Measurements from ENCODE around the gene HSFX3. TPM values are rescaled to one million over a fixed set of nuclear protein-coding genes. Genes with fewer than 3 reads are reported as not detected.
"Not testable (repeated sequence)": the region's sequence is repeated elsewhere in the genome, so short reads cannot be mapped to it uniquely, and the experiment has no call there.

Gene HSFX3
- total RNA-seq, 1 experiment from 2014 or later: not detected

DNA sequence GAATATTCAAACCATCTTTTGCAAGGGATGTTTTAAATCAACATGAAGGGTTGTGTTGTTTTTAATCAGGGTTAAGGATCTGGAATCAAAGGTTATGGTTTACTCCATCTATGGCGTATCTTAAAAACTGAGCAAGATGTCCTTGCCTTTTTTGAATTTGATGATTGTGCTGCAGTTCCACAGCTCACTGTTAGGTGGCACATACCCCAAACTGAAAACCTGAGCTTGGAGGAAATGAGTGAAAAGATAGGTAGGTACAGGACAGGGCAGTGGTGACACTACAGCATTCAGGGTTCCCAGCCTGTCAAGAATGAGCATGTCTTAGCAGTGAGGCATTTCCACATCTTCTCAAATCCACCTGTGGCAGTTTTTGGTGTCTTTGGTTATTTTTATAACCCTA is 22.0 kb downstream of the HSFX3 start:
- no peak overlapping the region for H3K23ac ChIP-seq (ENCODE audit: insufficient read length, low read depth, low read length)
- no peak overlapping the region for H3K56ac ChIP-seq (ENCODE audit: insufficient read length, low read depth, low read length)
- H2AK5ac ChIP-seq (ENCODE audit: insufficient read length, low read length): no peak overlapping the region
- no peak overlapping the region for H3T11ph ChIP-seq (ENCODE audit: low read length)
- Mint-ChIP-seq H3K27ac (no peak overlapping the region), H3K36me3 (ENCODE audit: insufficient read depth in 1 of 3, low read depth in 3 of 3) (peaks cover 0 to 7% (median 3%) of the 10 kb centered on the region in 3 experiments; a peak in 6 of 7 replicates), H3K27me3 (ENCODE audit: low read depth) (no peaks in the 10 kb centered on the region), H3K4me3 (no peak overlapping the region), H3K4me1 (peaks cover 4 to 8% of the 10 kb centered on the region in 2 experiments; a peak in 3 of 4 replicates), H3K9me3 (peaks cover 57 to 58% of the 10 kb centered on the region in 2 experiments)
- 0 out of 2 replicates have a peak, but pooled peaks cover 4% of the 10 kb centered on the region for H3K4me1 ChIP-seq (ENCODE audit: insufficient read depth, low read length)
- H3K4me2 ChIP-seq (ENCODE audit: insufficient read depth, insufficient read length, low read length): no peak overlapping the region
- H3K27ac ChIP-seq (ENCODE audit: insufficient read length, low read depth, low read length): no peak overlapping the region
- no peak overlapping the region for H3K14ac ChIP-seq (ENCODE audit: insufficient read depth, low read length)
- H4K8ac ChIP-seq (replicated peaks; ENCODE audit: insufficient read length, low read depth, low read length): no peak overlapping the region
- TF ChIP-seq, protein P1, sequence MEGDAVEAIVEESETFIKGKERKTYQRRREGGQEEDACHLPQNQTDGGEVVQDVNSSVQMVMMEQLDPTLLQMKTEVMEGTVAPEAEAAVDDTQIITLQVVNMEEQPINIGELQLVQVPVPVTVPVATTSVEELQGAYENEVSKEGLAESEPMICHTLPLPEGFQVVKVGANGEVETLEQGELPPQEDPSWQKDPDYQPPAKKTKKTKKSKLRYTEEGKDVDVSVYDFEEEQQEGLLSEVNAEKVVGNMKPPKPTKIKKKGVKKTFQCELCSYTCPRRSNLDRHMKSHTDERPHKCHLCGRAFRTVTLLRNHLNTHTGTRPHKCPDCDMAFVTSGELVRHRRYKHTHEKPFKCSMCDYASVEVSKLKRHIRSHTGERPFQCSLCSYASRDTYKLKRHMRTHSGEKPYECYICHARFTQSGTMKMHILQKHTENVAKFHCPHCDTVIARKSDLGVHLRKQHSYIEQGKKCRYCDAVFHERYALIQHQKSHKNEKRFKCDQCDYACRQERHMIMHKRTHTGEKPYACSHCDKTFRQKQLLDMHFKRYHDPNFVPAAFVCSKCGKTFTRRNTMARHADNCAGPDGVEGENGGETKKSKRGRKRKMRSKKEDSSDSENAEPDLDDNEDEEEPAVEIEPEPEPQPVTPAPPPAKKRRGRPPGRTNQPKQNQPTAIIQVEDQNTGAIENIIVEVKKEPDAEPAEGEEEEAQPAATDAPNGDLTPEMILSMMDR (conservative IDR thresholded peaks at IDR 0.05): peak; percentile 49
- no peaks in the 10 kb centered on the region for H3K23me2 ChIP-seq (ENCODE audit: insufficient read length, low read depth, low read length, poor library complexity, severe bottlenecking)
- DNase-seq: no peak
- no peak overlapping the region for H3K18ac ChIP-seq (ENCODE audit: insufficient read length, low read depth, low read length)
- no peak overlapping the region for H4K5ac ChIP-seq (ENCODE audit: insufficient read length, low read depth, low read length)
- H2BK12ac ChIP-seq (ENCODE audit: insufficient read length, low read depth, low read length): no peak overlapping the region
- H2BK20ac ChIP-seq (ENCODE audit: low read depth, low read length, poor library complexity, severe bottlenecking): no peak overlapping the region
- no peaks in the 10 kb centered on the region for H4K20me1 ChIP-seq (ENCODE audit: control insufficient read depth, insufficient read depth, insufficient read length)
- H2BK15ac ChIP-seq (ENCODE audit: low read depth, low read length): no peak overlapping the region
- H3K4ac ChIP-seq (ENCODE audit: low read depth, low read length): no peak overlapping the region
- no peak overlapping the region for H2BK120ac ChIP-seq (ENCODE audit: low read depth, low read length, poor library complexity, severe bottlenecking)
- H2BK5ac ChIP-seq (ENCODE audit: insufficient read length, low read length): no peak overlapping the region
- H4K91ac ChIP-seq (ENCODE audit: insufficient read length, low read depth, low read length): no peak overlapping the region
- no peaks in the 10 kb centered on the region for H3K27me3 ChIP-seq (ENCODE audit: insufficient read depth, low read length)
- peaks cover 19% of the 10 kb centered on the region for H3K9me3 ChIP-seq (ENCODE audit: control insufficient read depth, low read depth, low read length)
- H3K79me2 ChIP-seq (ENCODE audit: insufficient read depth, low read length): no peaks in the 10 kb centered on the region
- no CpG with 5 or more reads among the region's 1 CpG for WGBS (ENCODE audit: extremely low coverage, insufficient read length, low lambda C conversion rate)
- no peak overlapping the region for H3K9ac ChIP-seq (ENCODE audit: extremely low read depth, insufficient read length, low read length)
- no peak overlapping the region for H2AFZ ChIP-seq (ENCODE audit: low read length)
- no peaks in the 10 kb centered on the region for H3K79me1 ChIP-seq (ENCODE audit: insufficient read depth, low read depth, low read length, poor library complexity, severe bottlenecking)

DNA sequence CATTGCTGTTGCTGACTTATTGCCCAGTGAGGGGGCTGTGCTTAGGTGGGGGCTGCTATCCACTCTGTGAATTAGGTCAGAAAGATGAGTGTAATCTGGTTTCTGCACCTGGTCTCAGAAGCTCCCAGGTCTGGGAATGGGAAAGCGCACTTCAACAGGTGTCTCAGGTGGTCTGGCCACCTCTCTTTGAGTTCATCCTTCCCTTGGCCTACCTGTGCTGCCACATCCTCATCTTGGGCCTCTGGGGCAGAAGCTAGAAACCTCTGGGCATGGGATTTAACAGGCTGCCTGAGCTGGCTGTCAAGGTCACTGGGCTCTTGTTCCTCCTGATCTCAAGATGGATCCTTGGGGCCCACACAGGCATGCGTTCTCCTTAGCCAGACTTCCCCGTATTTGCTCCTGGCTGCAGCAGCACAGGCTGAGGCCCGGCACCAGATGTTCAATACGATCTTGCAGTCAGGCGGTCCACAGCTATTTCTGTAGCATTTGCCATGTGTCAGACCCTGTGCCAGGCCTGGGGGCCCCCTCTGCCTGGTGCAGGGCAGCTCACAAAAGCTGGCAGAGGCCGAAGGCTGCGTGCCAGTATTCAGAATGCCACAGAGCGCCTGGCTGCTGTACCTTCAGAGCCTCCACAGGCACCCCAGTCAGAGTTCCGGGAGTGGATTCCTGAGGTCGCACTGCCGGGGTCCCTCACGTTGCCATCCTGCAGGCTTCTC is 23.2 kb downstream of the HSFX3 start:
- not testable (repeated sequence) for H2BK20ac ChIP-seq (ENCODE audit: low read depth, low read length, poor library complexity, severe bottlenecking); H3K56ac ChIP-seq (ENCODE audit: insufficient read length, low read depth, low read length); H3K27ac ChIP-seq (ENCODE audit: insufficient read length, low read depth, low read length); H3K23ac ChIP-seq (ENCODE audit: insufficient read length, low read depth, low read length); H3K23me2 ChIP-seq (ENCODE audit: insufficient read length, low read depth, low read length, poor library complexity, severe bottlenecking); H3K79me2 ChIP-seq (ENCODE audit: insufficient read depth, low read length); H3K27me3 Mint-ChIP-seq (ENCODE audit: low read depth); H3K14ac ChIP-seq (ENCODE audit: insufficient read depth, low read length); H3K4me1 ChIP-seq (ENCODE audit: insufficient read depth, low read length); H4K5ac ChIP-seq (ENCODE audit: insufficient read length, low read depth, low read length); H2BK15ac ChIP-seq (ENCODE audit: low read depth, low read length); H4K91ac ChIP-seq (ENCODE audit: insufficient read length, low read depth, low read length); H3T11ph ChIP-seq (ENCODE audit: low read length); H2BK12ac ChIP-seq (ENCODE audit: insufficient read length, low read depth, low read length); H3K4ac ChIP-seq (ENCODE audit: low read depth, low read length); H4K20me1 ChIP-seq (ENCODE audit: control insufficient read depth, insufficient read depth, insufficient read length); H3K27me3 ChIP-seq (ENCODE audit: insufficient read depth, low read length); H2AFZ ChIP-seq (ENCODE audit: low read length); H4K8ac ChIP-seq (replicated peaks; ENCODE audit: insufficient read length, low read depth, low read length); H2BK5ac ChIP-seq (ENCODE audit: insufficient read length, low read length); H2AK5ac ChIP-seq (ENCODE audit: insufficient read length, low read length); H3K9ac ChIP-seq (ENCODE audit: extremely low read depth, insufficient read length, low read length); H3K27ac Mint-ChIP-seq; H3K79me1 ChIP-seq (ENCODE audit: insufficient read depth, low read depth, low read length, poor library complexity, severe bottlenecking); H3K4me3 Mint-ChIP-seq; H3K36me3 Mint-ChIP-seq (ENCODE audit: insufficient read depth in 1 of 3, low read depth in 3 of 3); H2BK120ac ChIP-seq (ENCODE audit: low read depth, low read length, poor library complexity, severe bottlenecking); H3K4me2 ChIP-seq (ENCODE audit: insufficient read depth, insufficient read length, low read length); DNase-seq
- peak overlapping the region; percentile 48 for H3K18ac ChIP-seq (ENCODE audit: insufficient read length, low read depth, low read length)
- H3K9me3 ChIP-seq (ENCODE audit: control insufficient read depth, low read depth, low read length): peaks cover 23% of the 10 kb centered on the region
- Mint-ChIP-seq H3K9me3 (peaks cover 55 to 56% of the 10 kb centered on the region in 2 experiments), H3K4me1 (peaks cover 9 to 10% of the 10 kb centered on the region in 2 experiments; a peak in 3 of 4 replicates)
- WGBS (ENCODE audit: extremely low coverage, insufficient read length, low lambda C conversion rate): no CpG with 5 or more reads among the region's 13 CpGs

All from H9 (cell line).